HTERT RPE-1 (cell line): ENCODE data around the gene LIMCH1.
"Not testable (repeated sequence)": the region's sequence is repeated elsewhere in the genome, so short reads cannot be mapped to it uniquely, and the experiment has no call there.

Experiments
- in situ Hi-C: fragments of 300-500 bp; cut with MboI; formaldehyde crosslinking; loops from 4 replicates; pipeline ENCODE4 v1.14.3; 2020; ENCODE audit warnings: low sequenced_read_pairs

LIMCH1 gene, protein sequence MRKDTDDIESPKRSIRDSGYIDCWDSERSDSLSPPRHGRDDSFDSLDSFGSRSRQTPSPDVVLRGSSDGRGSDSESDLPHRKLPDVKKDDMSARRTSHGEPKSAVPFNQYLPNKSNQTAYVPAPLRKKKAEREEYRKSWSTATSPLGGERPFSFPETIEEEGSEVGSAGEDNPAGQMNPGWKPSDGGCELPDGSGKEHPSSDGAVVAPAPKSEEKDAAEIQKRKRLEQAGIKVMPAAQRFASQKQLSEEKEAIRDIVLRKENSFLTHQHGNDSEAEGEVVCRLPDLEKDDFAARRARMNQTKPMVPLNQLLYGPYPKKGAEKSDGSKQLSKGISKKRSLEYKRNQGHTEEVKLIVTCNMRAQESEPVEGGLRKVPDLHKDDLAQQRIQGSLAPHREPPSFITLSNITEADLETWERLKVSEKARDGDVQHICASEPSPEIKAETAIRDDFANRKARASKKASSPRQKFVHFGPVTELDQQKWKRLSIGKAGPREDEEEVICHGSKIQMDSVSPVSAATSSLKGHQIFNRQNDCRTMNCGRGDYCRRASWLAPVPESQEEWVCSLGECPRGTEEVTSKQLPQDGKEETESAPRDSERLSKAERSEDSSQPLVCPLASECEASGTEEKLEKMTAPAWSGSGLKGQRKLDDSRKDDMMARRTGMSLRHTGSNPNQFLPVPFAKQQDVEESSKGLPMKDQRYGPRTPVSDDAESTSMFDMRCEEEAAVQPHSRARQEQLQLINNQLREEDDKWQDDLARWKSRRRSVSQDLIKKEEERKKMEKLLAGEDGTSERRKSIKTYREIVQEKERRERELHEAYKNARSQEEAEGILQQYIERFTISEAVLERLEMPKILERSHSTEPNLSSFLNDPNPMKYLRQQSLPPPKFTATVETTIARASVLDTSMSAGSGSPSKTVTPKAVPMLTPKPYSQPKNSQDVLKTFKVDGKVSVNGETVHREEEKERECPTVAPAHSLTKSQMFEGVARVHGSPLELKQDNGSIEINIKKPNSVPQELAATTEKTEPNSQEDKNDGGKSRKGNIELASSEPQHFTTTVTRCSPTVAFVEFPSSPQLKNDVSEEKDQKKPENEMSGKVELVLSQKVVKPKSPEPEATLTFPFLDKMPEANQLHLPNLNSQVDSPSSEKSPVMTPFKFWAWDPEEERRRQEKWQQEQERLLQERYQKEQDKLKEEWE (N-terminal part only)

DNA sequence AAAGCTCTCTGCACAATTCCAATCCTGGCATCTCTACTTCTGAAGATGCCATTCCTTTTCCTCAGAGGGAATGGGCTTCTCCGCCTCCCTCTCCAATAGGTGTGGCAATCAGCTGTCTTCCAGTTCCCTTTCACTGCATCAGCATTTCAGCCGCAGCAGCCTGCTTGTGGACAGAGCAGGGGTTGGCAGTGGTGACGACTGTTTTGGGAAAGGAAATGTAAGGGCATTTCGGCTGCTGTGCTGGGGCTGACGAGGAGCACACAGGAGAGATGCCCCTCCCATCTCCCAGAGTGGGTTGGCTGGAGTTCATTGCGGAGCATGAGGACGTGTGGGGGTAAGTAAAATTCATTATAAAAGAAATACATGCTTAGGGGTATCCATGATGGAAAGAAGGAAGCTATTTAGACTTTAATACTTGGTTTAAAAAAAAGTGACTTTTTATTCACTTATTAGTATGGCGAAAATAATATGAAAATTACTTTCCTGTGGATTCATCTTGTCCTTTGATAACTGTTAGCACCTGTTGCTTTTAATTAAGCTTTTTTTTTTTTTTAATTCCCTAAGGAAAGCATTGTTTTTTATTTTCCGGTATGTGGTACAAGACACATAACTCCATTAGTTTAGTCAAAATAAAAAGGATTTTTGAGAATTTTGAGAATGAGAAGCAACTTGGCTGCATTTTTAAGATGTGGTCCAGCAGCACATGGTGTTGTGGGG lies at the start of gene LIMCH1:
LIMCH1 (plus strand) TSS at position 141 of the 717 bp plus-strand sequence. CDS start 67,839 bp downstream, outside the sequence.
- in situ Hi-C loops = no loop called here

DNA sequence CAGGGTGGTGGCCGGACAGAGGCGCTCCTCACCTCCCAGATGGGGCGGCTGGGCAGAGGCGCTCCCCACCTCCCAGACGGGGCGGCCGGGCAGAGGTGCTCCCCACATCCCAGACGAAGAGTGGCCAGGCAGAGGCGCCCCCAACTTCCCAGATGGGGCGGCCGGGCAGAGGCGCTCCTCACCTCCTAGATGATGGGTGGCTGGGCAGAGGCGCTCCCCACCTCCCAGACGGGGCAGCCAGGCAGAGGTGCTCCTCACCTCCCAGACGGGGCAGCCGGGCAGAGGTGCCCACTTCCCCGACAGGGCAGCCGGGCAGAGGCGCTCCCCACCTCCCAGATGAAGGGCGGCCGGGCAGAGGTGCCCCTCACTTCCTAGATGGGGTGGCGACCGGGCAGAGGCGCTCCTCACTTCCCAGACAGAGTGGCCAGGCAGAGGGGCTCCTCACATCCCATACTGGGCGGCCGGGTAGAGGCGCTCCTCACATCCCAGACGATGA lies 46.8 kb upstream of the LIMCH1 start:
- in situ Hi-C loops = not testable (repeated sequence)

DNA sequence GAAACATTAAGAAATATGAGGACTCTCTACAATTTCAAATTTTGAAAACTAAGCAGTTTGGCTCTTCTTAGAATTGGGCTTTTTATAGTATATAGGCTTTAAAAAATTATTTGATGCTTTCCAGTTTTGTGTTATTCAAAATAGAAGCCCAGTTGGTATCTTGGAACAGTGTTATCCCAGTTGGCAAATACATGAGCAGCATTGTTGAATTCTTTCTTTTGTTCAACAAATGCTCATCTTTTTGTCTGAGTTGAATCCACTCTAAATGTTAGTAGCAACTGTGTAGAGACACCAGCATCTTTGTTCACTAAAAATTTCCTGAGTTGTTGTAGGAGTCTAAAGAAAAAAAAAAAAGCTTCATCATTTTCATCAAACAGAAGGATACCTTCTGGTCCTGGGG lies 41.0 kb upstream of the LIMCH1 start:
- in situ Hi-C loops = no loop called here

GRCh38 chr4:41498177-41498576 lies 39.8 kb upstream of the LIMCH1 start:
- in situ Hi-C loops = no loop called here

DNA sequence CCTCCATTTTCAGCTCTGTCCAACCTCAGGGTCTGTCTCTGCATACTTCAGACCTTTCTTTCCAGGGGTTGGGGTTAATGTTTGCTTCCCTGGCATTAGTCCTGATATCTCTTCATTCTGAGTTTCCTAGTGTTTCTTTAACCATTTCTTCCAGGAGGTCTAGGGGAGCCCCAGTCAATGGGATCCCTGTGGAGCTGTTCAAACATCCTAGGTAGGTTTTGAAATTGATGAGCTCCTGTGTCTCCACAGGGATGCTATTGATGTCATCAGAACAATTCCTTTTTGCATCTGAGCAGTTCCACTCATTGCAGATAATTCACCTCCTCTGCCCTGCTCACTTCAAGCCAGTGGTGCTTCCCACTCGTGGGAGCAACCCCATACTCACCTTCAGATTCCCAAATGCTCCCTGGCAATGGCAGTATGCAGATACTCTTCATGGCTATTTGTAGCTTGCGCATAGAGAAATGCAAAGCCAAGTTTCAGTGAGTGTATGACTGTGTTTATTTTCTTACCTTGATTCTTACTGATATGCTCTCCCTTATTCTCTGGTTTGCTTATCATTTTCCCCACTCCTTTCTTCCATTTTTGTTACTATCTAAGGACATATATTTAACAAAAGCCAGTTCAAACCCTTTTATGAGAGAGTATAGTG lies 33.7 kb upstream of the LIMCH1 start:
- in situ Hi-C loops = no loop called here

- in situ Hi-C loops = no loop called here
Measured at GRCh38 chr4:41505161-41505661, 32.7 kb upstream of the LIMCH1 start.

GRCh38 chr4:41506130-41506529 lies 31.8 kb upstream of the LIMCH1 start:
- in situ Hi-C loops = no loop called here

- in situ Hi-C loops = no loop called here
Measured at GRCh38 chr4:41507291-41507947, 30.5 kb upstream of the LIMCH1 start.

- in situ Hi-C loops = no loop called here
Measured at GRCh38 chr4:41509451-41509866, 28.5 kb upstream of the LIMCH1 start.

GRCh38 chr4:41510179-41510578 lies 27.8 kb upstream of the LIMCH1 start:
- in situ Hi-C loops = no loop called here

DNA sequence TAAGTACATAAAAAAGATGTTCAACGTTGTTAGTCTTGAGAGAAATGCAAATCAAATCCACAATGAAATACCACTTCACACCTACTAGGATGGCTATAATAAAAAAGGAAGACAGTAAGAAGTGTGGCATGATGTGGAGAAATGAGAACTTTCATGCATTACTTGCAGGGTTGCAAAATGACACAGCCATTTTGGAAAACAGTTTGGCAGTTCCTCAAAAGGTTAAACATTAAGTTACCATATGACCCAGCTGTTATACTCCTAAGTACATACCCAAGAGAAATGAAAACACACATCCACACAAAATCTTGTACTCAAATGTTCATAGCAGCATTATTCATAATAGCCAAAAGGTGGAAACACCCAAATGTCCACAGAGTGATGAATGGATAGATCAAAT lies 25.8 kb upstream of the LIMCH1 start:
- in situ Hi-C loops = no loop called here

DNA sequence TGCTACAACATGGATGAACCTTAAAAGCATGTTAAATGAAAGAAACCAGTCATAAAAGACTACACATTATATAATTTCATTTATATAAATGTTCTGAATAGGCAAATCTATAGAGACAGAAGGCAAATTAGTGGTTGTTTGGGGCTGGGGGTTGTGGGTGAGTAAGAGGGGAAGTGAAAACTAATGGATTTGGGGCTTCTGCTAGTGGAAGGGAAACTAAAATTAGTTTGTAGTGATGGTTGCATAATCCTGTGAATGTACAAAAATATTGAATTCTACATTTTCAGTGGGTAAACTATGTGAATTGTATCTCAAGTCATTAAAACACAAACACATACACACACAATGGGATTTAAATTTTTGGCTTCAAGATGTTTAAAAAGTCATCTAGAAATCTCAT lies 25.4 kb upstream of the LIMCH1 start:
- in situ Hi-C loops = no loop called here

DNA sequence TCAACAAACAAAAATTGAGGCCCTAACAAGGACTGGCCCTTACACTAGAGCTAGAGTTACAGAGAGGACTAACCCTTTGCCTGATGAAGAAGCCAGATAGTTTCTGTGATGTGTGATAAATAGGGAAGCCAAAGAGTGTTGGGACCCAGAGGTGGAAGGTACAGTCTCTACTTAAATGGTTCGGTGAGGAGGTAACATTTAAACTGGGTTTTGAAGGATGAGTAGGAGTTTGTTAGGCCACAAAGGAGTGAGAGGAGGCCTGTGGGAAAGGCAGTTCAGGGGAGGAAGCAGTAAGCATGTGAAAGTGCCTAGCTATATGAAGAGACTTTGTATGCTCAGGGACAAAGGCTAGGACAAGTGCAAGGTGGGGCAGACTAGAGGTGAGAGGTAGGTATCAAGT lies 23.8 kb upstream of the LIMCH1 start:
- in situ Hi-C loops = no loop called here

DNA sequence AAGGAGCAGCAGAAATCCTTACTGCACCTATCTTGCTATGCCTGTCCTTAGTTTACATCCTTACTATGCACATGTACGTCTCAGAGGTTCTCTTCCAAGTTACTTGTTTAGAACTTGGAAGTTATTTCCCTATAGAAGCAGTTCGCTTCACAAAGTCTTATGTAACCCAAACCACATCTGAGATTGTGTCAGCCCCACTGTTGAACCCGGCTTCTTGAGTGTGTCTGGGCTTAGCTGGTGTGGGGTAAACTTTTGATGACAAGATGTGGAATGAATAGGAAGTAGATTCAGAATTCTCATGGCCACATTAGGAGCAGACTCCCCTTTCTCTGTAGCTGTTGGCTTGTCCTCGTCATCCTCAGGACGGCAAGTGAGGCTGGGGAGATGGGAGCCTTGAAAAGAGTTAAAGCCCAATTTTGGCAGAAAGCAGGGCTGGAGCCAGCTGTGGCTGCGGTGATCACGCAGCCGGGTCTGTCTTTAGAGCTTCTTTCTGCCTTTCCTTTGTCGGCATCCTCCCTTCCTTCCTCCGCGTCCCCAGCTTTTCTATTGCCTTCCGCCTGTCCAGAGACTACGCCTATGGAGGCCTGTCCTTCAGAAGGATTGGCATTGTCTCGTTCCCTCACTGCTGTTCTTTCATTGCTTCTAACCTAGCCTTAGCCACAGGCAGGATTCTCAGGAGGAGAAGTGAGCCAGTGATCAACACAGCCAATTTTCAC lies 23.0 kb upstream of the LIMCH1 start:
- in situ Hi-C loops = no loop called here

DNA sequence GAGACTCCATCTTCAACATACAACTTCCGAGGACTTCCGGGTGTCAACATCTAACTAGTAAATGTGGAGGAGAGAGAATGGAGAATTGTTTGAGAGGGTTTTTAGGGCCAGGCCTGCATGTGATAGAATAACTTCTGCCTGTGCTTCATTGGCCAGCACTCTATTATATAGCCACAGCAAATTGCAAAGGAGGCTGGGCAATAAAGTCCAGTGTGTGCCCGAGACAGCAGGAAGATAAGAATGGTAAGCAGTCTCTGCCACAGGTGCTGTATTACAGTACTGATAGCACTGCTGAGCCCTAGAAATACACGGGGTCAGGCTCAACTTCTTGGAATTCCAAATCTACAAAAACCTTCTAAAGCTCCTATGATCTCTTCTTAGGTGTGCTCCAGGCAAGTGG lies 20.8 kb upstream of the LIMCH1 start:
- in situ Hi-C loops = no loop called here

DNA sequence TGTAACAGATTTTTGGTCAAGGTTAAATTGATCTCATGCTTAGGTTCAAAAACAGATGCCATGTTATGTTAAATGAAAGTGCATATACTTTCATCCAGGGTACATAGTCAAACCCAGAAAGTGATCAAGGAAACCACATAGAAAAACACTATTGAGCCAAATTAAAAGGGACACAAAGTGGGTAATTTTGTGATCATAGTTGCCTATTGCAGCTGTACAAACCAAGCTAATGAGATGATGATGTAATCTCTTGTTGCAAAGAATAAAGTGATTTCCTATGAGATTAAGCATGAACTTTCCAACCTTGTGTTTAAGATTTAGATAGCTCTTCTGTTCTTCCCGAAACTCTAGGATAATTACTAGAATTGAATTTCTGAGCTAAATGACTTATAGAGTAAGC lies 20.2 kb upstream of the LIMCH1 start:
- in situ Hi-C loops = no loop called here

DNA sequence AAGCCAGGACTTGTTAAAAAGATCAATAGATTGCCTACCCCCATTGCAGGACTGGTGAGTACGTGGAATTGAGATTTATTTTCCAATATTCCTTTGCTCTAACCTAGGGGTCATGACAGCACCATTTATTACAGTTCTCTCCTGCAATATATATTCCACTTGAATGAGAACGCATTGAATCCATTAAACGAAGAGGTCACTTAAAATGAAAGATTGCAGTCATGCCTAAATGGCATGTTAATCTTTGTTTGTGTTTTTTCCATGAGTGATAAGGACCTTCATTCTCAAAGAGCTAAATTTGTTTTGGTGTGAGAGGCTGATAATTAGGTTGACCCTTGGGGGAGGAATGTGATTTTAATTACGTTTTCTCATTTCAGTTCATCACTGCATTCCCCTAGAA lies 13.5 kb upstream of the LIMCH1 start:
- in situ Hi-C loops = no loop called here

- in situ Hi-C loops = no loop called here
Measured at GRCh38 chr4:41525129-41525528, 12.8 kb upstream of the LIMCH1 start.

- in situ Hi-C loops = no loop called here
Measured at GRCh38 chr4:41526628-41527027, 11.3 kb upstream of the LIMCH1 start.
